HepG2 (cell line): ENCODE data around the gene RRM2. TPM values are rescaled to one million over a fixed set of nuclear protein-coding genes. Genes with fewer than 3 reads are reported as not detected.

Experiments
- CBX1 ChIP-seq: IDR thresholded peaks from one replicate; pipeline ENCODE4 v1.6.1; 2016; ENCODE audit warnings: antibody characterized with exemption, low read depth
- GTF3A ChIP-seq: sonication (generic); formaldehyde crosslinking; conservative IDR thresholded peaks from 2 replicates; pipeline ENCODE4 v1.4.0; 2020; ENCODE audit warnings: mild to moderate bottlenecking, missing genetic modification reagents
- KLF6 ChIP-seq: IDR thresholded peaks from 2 replicates; pipeline ENCODE4 v1.8.0; 2016; ENCODE audit warnings: missing biosample characterization, missing genetic modification reagents
- MAF1 ChIP-seq: sonication (generic); formaldehyde crosslinking; IDR thresholded peaks from 2 replicates; pipeline ENCODE4 v1.5.0; 2020; ENCODE audit warnings: missing genetic modification reagents, borderline replicate concordance
- MEIS1 ChIP-seq: sonication (generic); formaldehyde crosslinking; IDR thresholded peaks from 2 replicates; pipeline ENCODE4 v1.9.0; 2021; ENCODE audit warnings: mild to moderate bottlenecking, missing genetic modification reagents, moderate library complexity, borderline replicate concordance
- MEIS2 ChIP-seq: sonication (generic); formaldehyde crosslinking; IDR thresholded peaks from 2 replicates; pipeline ENCODE4 v1.9.0; 2021; ENCODE audit warnings: mild to moderate bottlenecking, missing genetic modification reagents
- MIXL1 ChIP-seq: IDR thresholded peaks from 2 replicates; pipeline ENCODE4 v1.6.1; 2016
- TEAD3 ChIP-seq: optimal IDR thresholded peaks from 2 replicates; pipeline ENCODE3; 2016; ENCODE audit warnings: borderline replicate concordance
- TFDP2 ChIP-seq: sonication (generic); formaldehyde crosslinking; IDR thresholded peaks from 2 replicates; pipeline ENCODE4 v1.4.0; 2020; ENCODE audit warnings: missing genetic modification reagents
- TRIM22 ChIP-seq: fragments of 450-650 bp; IDR thresholded peaks from 2 replicates; pipeline ENCODE4 v1.6.1; 2017
- ZFP36 ChIP-seq: fragments of 150-350 bp; IDR thresholded peaks from 2 replicates; pipeline ENCODE4 v1.6.1; 2018; ENCODE audit warnings: borderline replicate concordance, low read length, low read depth; ENCODE audit not compliant: partially characterized antibody
- ZFP36L2 ChIP-seq: sonication (generic); formaldehyde crosslinking; IDR thresholded peaks from 2 replicates; pipeline ENCODE4 v1.4.0; 2020; ENCODE audit warnings: missing genetic modification reagents
- ZNF629 ChIP-seq: sonication (generic); formaldehyde crosslinking; conservative IDR thresholded peaks from 2 replicates; pipeline ENCODE4 v1.5.0; 2020; ENCODE audit warnings: missing genetic modification reagents
- polyA plus RNA-seq, 8 experiments: library from polyadenylated mRNA; depleted of rRNA in 3 of 8; stranded (reverse) in 7 of 8; unstranded in 1 of 8; fragments of >200 nt; fragmentation: Illumina TruSeq in 4 of 8; extraction: Trizol in 4 of 8; gene quantifications; 2 replicates each; pipeline versions ENCODE4 v1.2.1 to v1.2.3, GENCODE V29; 2011 to 2016; ENCODE audit warnings: low read depth in 4 of 8, missing spikeins in 1 of 8, mixed read lengths in 1 of 8; ENCODE audit not compliant: insufficient read depth in 1 of 8
- total RNA-seq, 5 experiments: library from RNA; depleted of rRNA; stranded (reverse); fragments of >200 nt; fragmentation: Illumina TruSeq; extraction: Trizol; gene quantifications; 2 replicates each; pipeline ENCODE4 v1.2.3, GENCODE V29; 2016; ENCODE audit warnings: low read depth in 1 of 5
- TF ChIP-seq, protein P1 (sequence below), 2 experiments: fragments of 450-650 bp in 1 of 2; sonication (generic) in 1 of 2; formaldehyde crosslinking in 1 of 2; IDR thresholded peaks; 2 replicates each; pipeline versions ENCODE4 v1.6.1 to v1.8.0; 2016 to 2022; ENCODE audit warnings: antibody characterized with exemption in 1 of 2, mild to moderate bottlenecking in 1 of 2, missing genetic modification reagents in 1 of 2

RRM2 gene
- total and polyA plus RNA-seq, 2 of the 13 experiments (the other 11 are each of a cell fraction or from before 2014, with no cell fraction given) = 31.3 to 150 TPM

DNA sequence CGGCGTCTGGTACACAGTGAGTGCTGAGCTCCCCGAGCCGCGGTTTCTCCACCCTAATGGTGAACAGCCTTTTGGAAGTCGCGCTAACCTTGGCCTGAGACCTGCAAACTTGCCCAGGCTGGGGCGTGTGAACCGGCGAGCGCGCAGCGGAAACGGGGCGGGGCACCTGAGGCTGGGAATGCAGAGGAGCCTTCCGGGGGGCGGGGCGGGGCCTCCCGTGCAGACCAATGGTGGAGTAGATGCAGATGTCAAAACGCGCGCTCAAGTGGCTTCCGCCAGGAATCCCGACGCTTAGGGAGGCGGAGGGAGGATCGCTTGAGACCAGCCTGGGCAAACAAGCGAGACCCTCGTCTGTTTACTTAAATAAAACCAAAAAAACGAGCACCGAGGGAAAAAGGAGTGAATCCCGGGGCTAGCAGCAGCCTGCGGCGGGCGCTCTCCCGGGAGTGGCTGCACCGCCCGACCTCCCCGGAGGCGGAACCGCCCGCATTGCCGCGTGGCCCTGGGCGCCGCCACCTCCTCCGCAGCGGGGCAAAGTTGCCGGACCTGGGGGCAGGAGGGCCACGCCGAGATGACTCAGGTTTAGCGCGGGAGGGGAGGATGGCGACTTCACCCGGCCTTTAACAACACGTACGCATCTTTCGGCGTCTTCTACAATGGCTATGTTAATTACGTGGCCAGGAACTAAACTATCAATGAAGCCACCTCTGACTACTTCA, 2.2 kb upstream of the RRM2 start (continued):
- TF ChIP-seq, protein P1, sequence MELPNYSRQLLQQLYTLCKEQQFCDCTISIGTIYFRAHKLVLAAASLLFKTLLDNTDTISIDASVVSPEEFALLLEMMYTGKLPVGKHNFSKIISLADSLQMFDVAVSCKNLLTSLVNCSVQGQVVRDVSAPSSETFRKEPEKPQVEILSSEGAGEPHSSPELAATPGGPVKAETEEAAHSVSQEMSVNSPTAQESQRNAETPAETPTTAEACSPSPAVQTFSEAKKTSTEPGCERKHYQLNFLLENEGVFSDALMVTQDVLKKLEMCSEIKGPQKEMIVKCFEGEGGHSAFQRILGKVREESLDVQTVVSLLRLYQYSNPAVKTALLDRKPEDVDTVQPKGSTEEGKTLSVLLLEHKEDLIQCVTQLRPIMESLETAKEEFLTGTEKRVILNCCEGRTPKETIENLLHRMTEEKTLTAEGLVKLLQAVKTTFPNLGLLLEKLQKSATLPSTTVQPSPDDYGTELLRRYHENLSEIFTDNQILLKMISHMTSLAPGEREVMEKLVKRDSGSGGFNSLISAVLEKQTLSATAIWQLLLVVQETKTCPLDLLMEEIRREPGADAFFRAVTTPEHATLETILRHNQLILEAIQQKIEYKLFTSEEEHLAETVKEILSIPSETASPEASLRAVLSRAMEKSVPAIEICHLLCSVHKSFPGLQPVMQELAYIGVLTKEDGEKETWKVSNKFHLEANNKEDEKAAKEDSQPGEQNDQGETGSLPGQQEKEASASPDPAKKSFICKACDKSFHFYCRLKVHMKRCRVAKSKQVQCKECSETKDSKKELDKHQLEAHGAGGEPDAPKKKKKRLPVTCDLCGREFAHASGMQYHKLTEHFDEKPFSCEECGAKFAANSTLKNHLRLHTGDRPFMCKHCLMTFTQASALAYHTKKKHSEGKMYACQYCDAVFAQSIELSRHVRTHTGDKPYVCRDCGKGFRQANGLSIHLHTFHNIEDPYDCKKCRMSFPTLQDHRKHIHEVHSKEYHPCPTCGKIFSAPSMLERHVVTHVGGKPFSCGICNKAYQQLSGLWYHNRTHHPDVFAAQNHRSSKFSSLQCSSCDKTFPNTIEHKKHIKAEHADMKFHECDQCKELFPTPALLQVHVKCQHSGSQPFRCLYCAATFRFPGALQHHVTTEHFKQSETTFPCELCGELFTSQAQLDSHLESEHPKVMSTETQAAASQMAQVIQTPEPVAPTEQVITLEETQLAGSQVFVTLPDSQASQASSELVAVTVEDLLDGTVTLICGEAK (IDR thresholded peaks at IDR 0.05) = no peak
- TF ChIP-seq, protein P1 (CRISPR knock-in tag; IDR thresholded peaks at IDR 0.05) = no peak; the same call in 1 of the 2 replicates
- TF ChIP-seq MIXL1 (CRISPR knock-in tag) = no peak
- no peak; the same call in 1 of the 2 replicates for TF ChIP-seq MEIS1 (CRISPR knock-in tag)
- TF ChIP-seq GTF3A (CRISPR knock-in tag) = peak; percentile 88; the same call in 1 of the 2 replicates
- 0 out of 2 replicates have a peak, but pooled peaks have one; percentile 33 for TF ChIP-seq ZNF629 (CRISPR knock-in tag)
- TF ChIP-seq KLF6 (CRISPR knock-in tag) = peak; percentile 77; the same call in 1 of the 2 replicates
- no peak for TF ChIP-seq ZFP36L2
- TF ChIP-seq TFDP2 (CRISPR knock-in tag) = peak; percentile 95
- peak; percentile 86 for TF ChIP-seq MEIS2 (CRISPR knock-in tag)
- peak; percentile 88; the same call in 1 of the 2 replicates for TF ChIP-seq MAF1 (CRISPR knock-in tag)
- TF ChIP-seq TRIM22 = no peak
- peak; percentile 89 for TF ChIP-seq TEAD3 (CRISPR knock-in tag)
- no peak for TF ChIP-seq ZFP36
- TF ChIP-seq CBX1 = peak; percentile 94
